BLaER1 treated with 17β-estradiol and CSF1 and Interleukin-3, amounts not matched to agents 10 nM and 100 nM (cell line): ENCODE results near the gene AK9.
"Not testable (repeated sequence)": the region's sequence is repeated elsewhere in the genome, so short reads cannot be mapped to it uniquely, and the experiment has no call there.

ENCODE experiments used
- H3K27ac ChIP-seq, 11 experiments: shearing (Covaris generic); formaldehyde crosslinking; 2 replicates each; pipeline ENCODE4 v1.8.1; 2022
- H3K27me3 ChIP-seq, 11 experiments: shearing (Covaris generic); formaldehyde crosslinking; 2 replicates each; pipeline ENCODE4 v1.8.1; 2022
- H3K36me3 ChIP-seq, 11 experiments: shearing (Covaris generic); formaldehyde crosslinking; 2 replicates each; pipeline ENCODE4 v1.8.1; 2022
- H3K4me1 ChIP-seq, 10 experiments: shearing (Covaris generic); formaldehyde crosslinking; 2 replicates each; pipeline ENCODE4 v1.8.1; 2022
- H3K4me2 ChIP-seq, 11 experiments: shearing (Covaris generic); formaldehyde crosslinking; 2 replicates each; pipeline ENCODE4 v1.8.1; 2022
- H3K4me3 ChIP-seq, 10 experiments: shearing (Covaris generic); formaldehyde crosslinking; 2 replicates each; pipeline ENCODE4 v1.8.1; 2022
- H3K9ac ChIP-seq, 11 experiments: shearing (Covaris generic); formaldehyde crosslinking; 2 replicates each; pipeline ENCODE4 v1.8.1; 2022
- H3K9me3 ChIP-seq, 11 experiments: shearing (Covaris generic); formaldehyde crosslinking; replicated peaks in 1 of 11; 2 replicates each; pipeline ENCODE4 v1.8.1; 2022
- H4K20me1 ChIP-seq, 11 experiments: shearing (Covaris generic); formaldehyde crosslinking; 2 replicates each; pipeline ENCODE4 v1.8.1; 2022
- Cebpa-rat ChIP-seq, 11 experiments: shearing (Covaris generic); IDR thresholded peaks; 2 replicates each; pipeline ENCODE4 v1.8.1; 2022

The AK9 gene

DNA sequence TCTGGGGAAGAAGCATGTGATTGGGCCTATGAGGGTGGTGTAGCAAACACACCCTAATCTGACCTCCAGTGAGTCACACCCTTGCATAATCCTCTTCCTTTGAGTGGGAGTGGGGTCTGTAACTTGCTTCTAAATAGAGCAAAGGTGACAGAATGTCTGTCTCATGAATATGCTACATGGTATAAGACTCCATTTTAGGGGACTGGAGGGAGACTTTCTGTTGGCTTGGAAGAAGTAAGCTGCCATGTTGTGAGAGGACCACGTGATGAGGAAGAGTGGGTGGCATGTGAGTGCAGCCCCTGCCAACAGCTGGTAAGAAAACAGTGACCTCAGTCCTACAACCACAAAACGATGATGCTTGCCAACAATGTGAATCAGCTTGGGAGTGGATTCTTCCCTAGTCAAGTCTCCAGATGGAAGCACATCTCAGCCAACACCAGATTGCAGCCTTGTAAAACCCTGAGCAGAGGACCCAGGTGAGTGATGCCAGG is 3.7 kb downstream of the AK9 start:
- peaks cover 0 to 17% (median 7%) of the 10 kb centered on the region in 11 experiments; a peak in 15 of 22 replicates for H3K9me3 ChIP-seq
- H3K4me2 ChIP-seq: peak overlapping the region in 9 of 11 experiments; percentile 5 to 89 (median 29); a peak in 15 of 22 replicates
- no peaks in the 10 kb centered on the region for H4K20me1 ChIP-seq
- H3K36me3 ChIP-seq: no peaks in the 10 kb centered on the region
- no peak overlapping the region for H3K4me3 ChIP-seq
- peak overlapping the region in 9 of 11 experiments; percentile 0 to 69 (median 35); a peak in 11 of 22 replicates for H3K27ac ChIP-seq
- H3K27me3 ChIP-seq: no peaks in the 10 kb centered on the region
- no peak; a peak in 1 of 22 replicates for TF ChIP-seq Cebpa-rat (IDR thresholded peaks at IDR 0.05)
- H3K9ac ChIP-seq: peak overlapping the region in 1 of 11 experiments; percentile 23; a peak in 1 of 22 replicates
- H3K4me1 ChIP-seq: peaks cover 24 to 52% (median 34%) of the 10 kb centered on the region in 10 experiments

DNA sequence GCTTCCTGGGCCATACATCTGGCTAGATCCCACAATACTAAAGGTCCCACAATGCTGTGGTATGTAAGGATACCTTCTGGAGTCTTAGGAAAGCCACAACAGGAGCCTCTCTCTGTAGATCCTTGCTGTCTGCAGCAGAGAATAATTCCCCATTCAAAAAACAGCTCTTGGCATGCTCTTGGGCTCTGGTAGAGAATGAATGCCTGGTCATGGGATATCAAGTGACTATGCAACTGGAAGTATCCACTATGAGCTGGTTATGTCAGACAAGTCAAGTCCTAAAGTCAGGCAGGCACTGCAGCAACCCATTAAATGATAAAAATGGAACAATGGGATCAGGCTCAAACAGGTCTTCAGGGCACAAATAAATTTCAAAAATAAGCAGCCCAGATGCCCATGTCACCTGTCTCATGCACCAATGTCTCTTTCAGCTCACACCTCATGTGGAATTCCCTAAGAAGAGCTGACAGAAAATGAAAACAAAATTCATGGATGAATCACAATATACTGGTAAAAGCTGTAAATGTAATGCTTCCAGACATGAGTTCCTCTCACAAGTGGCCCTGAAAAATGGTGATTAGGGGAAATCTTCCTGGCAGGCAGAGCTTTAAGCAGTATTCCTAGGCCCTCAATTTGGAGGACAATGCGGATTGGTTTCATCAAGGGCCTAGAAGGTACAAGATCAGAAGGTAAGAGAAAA is 4.3 kb downstream of the AK9 start:
- Histone ChIP-seq H3K4me3 (no peak overlapping the region), H3K4me2 (peak overlapping the region in 9 of 11 experiments; percentile 5 to 89 (median 29); a peak in 15 of 22 replicates), H3K9ac (peak overlapping the region in 1 of 11 experiments; percentile 23; a peak in 1 of 22 replicates), H3K4me1 (peaks cover 18 to 46% (median 29%) of the 10 kb centered on the region in 10 experiments), H4K20me1 (no peaks in the 10 kb centered on the region), H3K27me3 (no peaks in the 10 kb centered on the region), H3K27ac (peak overlapping the region in 9 of 11 experiments; percentile 0 to 69 (median 41); a peak in 11 of 22 replicates), H3K36me3 (no peaks in the 10 kb centered on the region), H3K9me3 (peaks cover 0 to 17% (median 7%) of the 10 kb centered on the region in 11 experiments; a peak in 15 of 22 replicates)
- TF ChIP-seq Cebpa-rat (IDR thresholded peaks at IDR 0.05): no peak

DNA sequence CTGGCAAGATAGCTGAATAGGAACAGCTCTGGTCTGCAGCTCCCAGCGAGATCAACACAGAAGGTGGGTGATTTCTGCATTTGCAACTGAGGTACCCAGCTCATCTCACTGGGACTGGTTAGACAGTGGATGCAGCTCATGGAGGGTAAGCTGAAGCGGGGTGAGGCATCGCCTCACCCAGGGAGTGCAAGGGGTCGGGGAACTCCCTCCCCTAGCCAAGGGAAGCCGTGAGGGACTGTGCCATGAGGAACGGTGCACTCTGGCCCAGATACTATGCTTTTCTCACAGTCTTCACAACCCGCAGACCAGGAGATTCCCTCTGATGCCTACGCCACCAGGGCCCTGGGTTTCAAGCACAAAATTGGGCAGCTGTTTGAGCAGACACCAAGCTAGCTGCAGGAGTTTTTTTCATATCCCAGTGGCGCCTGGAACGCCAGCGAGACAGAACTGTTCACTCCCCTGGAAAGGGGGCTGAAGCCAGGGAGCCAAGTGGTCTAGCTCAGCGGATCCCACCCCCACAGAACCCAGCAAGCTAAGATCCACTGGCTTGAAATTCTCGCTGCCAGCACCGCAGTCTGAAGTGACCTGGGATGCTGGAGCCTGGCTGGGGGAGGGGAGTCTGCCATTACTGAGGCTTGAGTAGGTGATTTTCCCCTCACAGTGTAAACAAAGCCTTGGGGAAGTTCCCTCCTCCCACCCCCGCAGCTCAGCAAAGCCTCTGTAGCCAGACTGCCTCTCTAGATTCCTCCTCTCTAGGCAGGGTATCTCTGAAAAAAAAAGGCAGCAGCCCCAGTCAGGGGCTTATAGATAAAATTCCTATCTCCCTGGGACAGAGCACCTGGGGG is 12.1 kb downstream of the AK9 start:
- not testable (repeated sequence) for H3K4me3 ChIP-seq, H3K27ac ChIP-seq, H3K27me3 ChIP-seq, H3K4me1 ChIP-seq, H3K36me3 ChIP-seq, H3K9me3 ChIP-seq, H4K20me1 ChIP-seq
- H3K4me2 ChIP-seq: peak overlapping the region in 1 of 11 experiments; percentile 10; a peak in 1 of 22 replicates
- H3K9ac ChIP-seq: 0 out of 22 replicates have a peak overlapping the region, but pooled peaks of 1 of the 11 experiments have one; percentile 41

DNA sequence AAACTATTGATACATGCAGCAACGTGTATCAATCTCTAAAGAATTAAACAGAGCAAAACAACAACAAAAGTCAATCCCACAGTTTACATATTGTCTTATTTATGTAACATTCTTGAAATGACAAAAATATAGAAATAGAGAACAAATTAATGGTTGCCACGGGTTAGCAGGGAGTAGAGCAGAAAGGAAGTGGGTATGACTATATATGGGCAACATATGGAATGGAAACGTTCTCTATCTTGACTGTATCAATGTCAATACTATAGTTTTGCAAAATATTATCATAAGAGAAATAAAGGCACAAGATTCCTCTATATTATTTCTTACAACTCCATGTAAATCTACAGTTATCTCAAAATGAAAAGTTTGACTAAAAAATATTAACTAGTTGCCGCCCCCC is 12.8 kb downstream of the AK9 start:
- Histone ChIP-seq H3K9me3 (peaks cover 0 to 4% (median 0%) of the 10 kb centered on the region in 11 experiments; a peak in 3 of 22 replicates), H3K9ac (no peak overlapping the region), H3K4me2 (no peak overlapping the region), H3K4me3 (no peak overlapping the region), H3K27me3 (no peaks in the 10 kb centered on the region; a peak in 1 of 22 replicates), H4K20me1 (no peaks in the 10 kb centered on the region), H3K27ac (no peak overlapping the region), H3K4me1 (peaks cover 0 to 8% (median 0%) of the 10 kb centered on the region in 10 experiments; a peak in 2 of 20 replicates), H3K36me3 (no peaks in the 10 kb centered on the region; a peak in 1 of 22 replicates)
- no peak for TF ChIP-seq Cebpa-rat (IDR thresholded peaks at IDR 0.05)

DNA sequence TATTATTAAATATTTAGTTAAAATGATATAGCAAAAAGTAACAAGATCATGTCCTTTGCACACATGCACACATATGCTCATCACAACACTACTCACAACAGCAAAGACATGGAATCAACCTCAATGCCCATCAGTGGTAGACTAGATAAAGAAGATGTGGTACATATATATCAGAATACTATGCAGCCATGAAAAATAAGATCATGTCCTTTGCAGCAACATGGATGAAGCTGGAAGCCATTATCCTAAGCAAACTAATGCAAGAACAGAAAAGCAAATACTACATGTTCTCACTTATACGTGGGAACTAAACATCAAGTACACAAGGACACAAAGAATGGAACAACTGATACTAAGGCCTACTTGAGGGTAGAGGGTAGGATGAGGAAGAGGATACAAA is 14.3 kb downstream of the AK9 start:
- Histone ChIP-seq H4K20me1 (no peaks in the 10 kb centered on the region), H3K27me3 (no peaks in the 10 kb centered on the region; a peak in 1 of 22 replicates), H3K27ac (no peak overlapping the region), H3K4me3 (no peak overlapping the region), H3K4me1 (peaks cover 0 to 8% (median 0%) of the 10 kb centered on the region in 10 experiments; a peak in 2 of 20 replicates), H3K9me3 (peaks cover 0 to 4% (median 0%) of the 10 kb centered on the region in 11 experiments; a peak in 3 of 22 replicates), H3K36me3 (no peaks in the 10 kb centered on the region; a peak in 1 of 22 replicates), H3K9ac (no peak overlapping the region), H3K4me2 (no peak overlapping the region)
- no peak for TF ChIP-seq Cebpa-rat (IDR thresholded peaks at IDR 0.05)

DNA sequence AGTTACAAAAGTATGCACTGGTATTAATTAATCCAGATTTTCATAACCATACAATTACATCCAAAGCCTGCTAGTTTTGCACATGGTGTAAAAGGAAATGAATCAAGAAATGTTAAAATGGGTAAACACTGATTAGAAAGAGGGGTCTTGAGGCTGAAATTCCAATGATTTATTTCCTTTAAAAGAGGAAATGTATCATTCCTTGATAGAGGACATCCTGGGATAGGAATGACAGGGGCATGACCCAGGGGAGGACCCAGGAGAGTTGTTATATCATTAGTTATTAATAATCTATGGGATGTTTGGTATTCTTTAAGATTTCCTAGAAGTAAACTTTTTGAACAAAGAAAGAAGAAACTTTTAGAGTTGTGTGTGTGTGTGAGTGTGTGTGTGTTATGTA is 18.2 kb downstream of the AK9 start:
- no peak for TF ChIP-seq Cebpa-rat (IDR thresholded peaks at IDR 0.05)
- no peak overlapping the region for H3K9ac ChIP-seq
- H3K36me3 ChIP-seq: peaks cover 0 to 4% (median 0%) of the 10 kb centered on the region in 11 experiments; a peak in 1 of 22 replicates
- H3K27ac ChIP-seq: no peak overlapping the region
- no peak overlapping the region for H3K4me2 ChIP-seq
- peaks cover 0 to 8% (median 0%) of the 10 kb centered on the region in 11 experiments; a peak in 5 of 22 replicates for H3K9me3 ChIP-seq
- no peak overlapping the region for H3K4me3 ChIP-seq
- no peaks in the 10 kb centered on the region; a peak in 1 of 22 replicates for H3K27me3 ChIP-seq
- no peaks in the 10 kb centered on the region for H3K4me1 ChIP-seq
- no peaks in the 10 kb centered on the region for H4K20me1 ChIP-seq

DNA sequence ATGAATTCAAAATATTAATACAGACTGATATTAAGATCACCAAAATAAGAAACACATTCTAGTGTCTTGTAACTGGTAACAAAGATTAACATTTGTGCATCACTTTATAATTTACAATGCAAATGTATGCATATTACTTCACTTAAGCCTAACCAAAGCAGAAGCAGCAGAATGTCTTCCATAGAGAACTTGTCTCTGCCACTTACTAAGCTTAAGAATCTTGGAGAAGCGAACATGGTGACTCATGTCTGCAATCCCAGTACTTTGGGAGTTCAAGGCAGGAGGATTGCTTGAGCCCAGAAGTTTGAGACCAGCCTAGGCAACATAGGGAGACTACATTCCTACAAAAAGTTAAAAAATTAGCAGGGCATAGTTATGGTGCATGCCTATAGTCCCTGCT is 18.8 kb downstream of the AK9 start:
- no peaks in the 10 kb centered on the region for H4K20me1 ChIP-seq
- no peaks in the 10 kb centered on the region for H3K4me1 ChIP-seq
- TF ChIP-seq Cebpa-rat (IDR thresholded peaks at IDR 0.05): no peak
- no peak overlapping the region for H3K4me2 ChIP-seq
- H3K9me3 ChIP-seq: peaks cover 0 to 8% (median 0%) of the 10 kb centered on the region in 11 experiments; a peak in 5 of 22 replicates
- H3K4me3 ChIP-seq: no peak overlapping the region
- H3K9ac ChIP-seq: no peak overlapping the region
- peaks cover 0 to 4% (median 0%) of the 10 kb centered on the region in 11 experiments; a peak in 1 of 22 replicates for H3K36me3 ChIP-seq
- no peaks in the 10 kb centered on the region; a peak in 1 of 22 replicates for H3K27me3 ChIP-seq
- no peak overlapping the region for H3K27ac ChIP-seq

DNA sequence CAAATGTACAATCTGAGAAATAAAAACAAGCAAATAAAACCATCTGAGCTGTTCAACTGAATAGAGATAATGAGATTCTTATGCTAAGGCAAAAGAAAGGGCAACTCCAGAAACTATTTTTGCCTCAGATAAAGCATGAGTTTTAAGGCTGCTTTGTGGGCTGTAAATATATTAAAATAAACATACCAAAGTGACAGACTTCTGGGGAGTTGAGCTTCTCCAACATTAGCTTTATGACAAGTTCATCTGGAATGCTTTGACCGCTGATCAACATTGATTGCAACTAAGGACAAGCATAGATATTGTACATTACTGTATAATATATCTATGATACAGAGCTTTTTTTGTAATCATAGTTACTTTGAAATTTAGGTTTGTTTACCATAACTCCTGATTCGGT is 19.3 kb downstream of the AK9 start:
- peaks cover 0 to 4% (median 0%) of the 10 kb centered on the region in 11 experiments; a peak in 1 of 22 replicates for H3K36me3 ChIP-seq
- no peaks in the 10 kb centered on the region; a peak in 1 of 22 replicates for H3K27me3 ChIP-seq
- H3K4me1 ChIP-seq: no peaks in the 10 kb centered on the region
- H3K27ac ChIP-seq: no peak overlapping the region
- H3K4me2 ChIP-seq: no peak overlapping the region
- no peaks in the 10 kb centered on the region for H4K20me1 ChIP-seq
- H3K9ac ChIP-seq: no peak overlapping the region
- peaks cover 0 to 5% (median 0%) of the 10 kb centered on the region in 11 experiments; a peak in 5 of 22 replicates for H3K9me3 ChIP-seq
- H3K4me3 ChIP-seq: no peak overlapping the region
- no peak for TF ChIP-seq Cebpa-rat (IDR thresholded peaks at IDR 0.05)
